IMR-90 (cell line): ENCODE measurements around the gene MARS1. TPM values are rescaled to one million over a fixed set of nuclear protein-coding genes. Genes with fewer than 3 reads are reported as not detected.

Experiments used
- ATAC-seq: fragments of 200-7000 bp; cut with Tn5 transposase; 2 replicates; pipeline ENCODE4 v1.9.1; 2020; ENCODE audit warnings: low read depth, mild to moderate bottlenecking, moderate library complexity
- BruUV-seq: library from RNA; stranded (reverse); fragments of 400-500 nt; replicated peaks from 2 replicates; lab custom pipeline; 2021; lab: Mats Ljungman, UMichigan
- CTCF ChIA-PET: fragments of 300-600 bp; formaldehyde crosslinking; extraction: SDS; loops from one replicate; lab custom pipeline; 2021; ENCODE audit warnings: antibody characterized with exemption; lab: Yijun Ruan, JAX
- POLR2A ChIA-PET: fragments of 300-600 bp; sonication (Branson Sonifier 250); formaldehyde crosslinking; loops from one replicate; lab custom pipeline; 2022; ENCODE audit warnings: antibody characterized with exemption; ENCODE audit not compliant: unreplicated experiment; lab: Charles Lee
- DNase-seq: peaks from one replicate; pipeline ENCODE4 v3.0.0; 2013
- H2AFZ ChIP-seq: replicated peaks from 2 replicates; pipeline ENCODE3; 2013; ENCODE audit warnings: low read length, mild to moderate bottlenecking; ENCODE audit not compliant: poor library complexity
- H2AK5ac ChIP-seq: 2 replicates; pipeline ENCODE4 v1.6.1; 2013; ENCODE audit warnings: low read depth, low read length, inconsistent platforms
- H2AK9ac ChIP-seq: replicated peaks from 2 replicates; pipeline ENCODE3; 2013; ENCODE audit warnings: mild to moderate bottlenecking, low read depth, low read length, moderate library complexity; ENCODE audit not compliant: poor library complexity
- H2BK120ac ChIP-seq: 2 replicates; pipeline ENCODE4 v1.6.1; 2013; ENCODE audit warnings: low read depth, low read length, inconsistent platforms
- H2BK15ac ChIP-seq: 3 replicates; pipeline ENCODE4 v1.6.1; 2013; ENCODE audit warnings: low read depth, low read length, inconsistent platforms
- H2BK20ac ChIP-seq: 2 replicates; pipeline ENCODE4 v1.6.1; 2013; ENCODE audit warnings: low read depth, mild to moderate bottlenecking, inconsistent platforms, low read length, moderate library complexity
- H2BK5ac ChIP-seq: 2 replicates; pipeline ENCODE4 v1.6.1; 2013; ENCODE audit warnings: mild to moderate bottlenecking, low read depth, low read length, inconsistent platforms; ENCODE audit not compliant: poor library complexity, severe bottlenecking
- H3K14ac ChIP-seq: replicated peaks from 2 replicates; pipeline ENCODE4 v1.6.1; 2013; ENCODE audit warnings: low read depth, low read length, inconsistent platforms
- H3K18ac ChIP-seq: 2 replicates; pipeline ENCODE4 v1.6.1; 2013; ENCODE audit warnings: low read depth, low read length, control low read depth
- H3K23ac ChIP-seq: 2 replicates; pipeline ENCODE4 v1.6.1; 2013; ENCODE audit warnings: low read depth, low read length, inconsistent platforms
- H3K27ac ChIP-seq: 2 replicates; pipeline ENCODE4 v1.5.1; 2013; ENCODE audit warnings: mild to moderate bottlenecking, control low read depth, low read length; ENCODE audit not compliant: insufficient read depth
- H3K27me3 ChIP-seq: 2 replicates; pipeline ENCODE4 v1.6.1; 2013; ENCODE audit warnings: low read length; ENCODE audit not compliant: control insufficient read depth, insufficient read depth
- H3K36me3 ChIP-seq: 2 replicates; pipeline ENCODE4 v1.6.1; 2013; ENCODE audit warnings: low read length, mixed read lengths; ENCODE audit not compliant: control insufficient read depth, insufficient read depth
- H3K4ac ChIP-seq: 2 replicates; pipeline ENCODE4 v1.6.1; 2013; ENCODE audit warnings: low read depth, low read length, inconsistent platforms
- H3K4me1 ChIP-seq: 2 replicates; pipeline ENCODE4 v1.6.1; 2013; ENCODE audit warnings: low read length, mixed read lengths; ENCODE audit not compliant: control insufficient read depth, insufficient read depth
- H3K4me2 ChIP-seq: 2 replicates; pipeline ENCODE4 v1.6.1; 2013; ENCODE audit warnings: low read depth, mild to moderate bottlenecking, control low read depth, low read length, moderate library complexity
- H3K4me3 ChIP-seq: 2 replicates; pipeline ENCODE4 v1.5.1; 2013; ENCODE audit warnings: low read depth, mild to moderate bottlenecking, control low read depth, low read length, moderate library complexity; ENCODE audit not compliant: insufficient read depth
- H3K56ac ChIP-seq: 2 replicates; pipeline ENCODE4 v1.6.1; 2013; ENCODE audit warnings: low read length, inconsistent platforms; ENCODE audit not compliant: insufficient read depth; ENCODE audit errors: extremely low read depth
- H3K79me1 ChIP-seq, 2 experiments: 2 replicates each; pipeline ENCODE4 v1.6.1; 2013; ENCODE audit warnings: low read length in 2 of 2, inconsistent platforms in 1 of 2, low read depth in 1 of 2
- H3K9ac ChIP-seq: 2 replicates; pipeline ENCODE4 v1.6.1; 2013; ENCODE audit warnings: low read depth, low read length, control low read depth
- H3K9me1 ChIP-seq: 2 replicates; pipeline ENCODE4 v1.6.1; 2013; ENCODE audit warnings: low read length, inconsistent platforms; ENCODE audit not compliant: insufficient read depth
- H3K9me3 ChIP-seq: 2 replicates; pipeline ENCODE4 v1.6.1; 2013; ENCODE audit warnings: low read length; ENCODE audit not compliant: control insufficient read depth, insufficient read depth
- H4K20me1 ChIP-seq: 2 replicates; pipeline ENCODE4 v1.6.1; 2013; ENCODE audit warnings: low read length, inconsistent platforms; ENCODE audit not compliant: insufficient read depth
- H4K5ac ChIP-seq: 2 replicates; pipeline ENCODE4 v1.6.1; 2013; ENCODE audit warnings: mild to moderate bottlenecking, low read depth, low read length, control low read depth
- H4K8ac ChIP-seq, 2 experiments: 2 replicates each; pipeline ENCODE4 v1.6.1; 2013; ENCODE audit warnings: low read depth in 2 of 2, low read length in 2 of 2, control low read depth in 1 of 2, inconsistent platforms in 1 of 2
- H4K91ac ChIP-seq: 2 replicates; pipeline ENCODE4 v1.6.1; 2013; ENCODE audit warnings: low read depth, low read length, inconsistent platforms; ENCODE audit not compliant: insufficient read depth
- BHLHE40 ChIP-seq: fragments of 150-350 bp; IDR thresholded peaks from 2 replicates; pipeline ENCODE4 v1.6.1; 2016; ENCODE audit warnings: mild to moderate bottlenecking, low read depth, low read length
- CEBPB ChIP-seq: IDR thresholded peaks from 2 replicates; pipeline ENCODE4 v1.6.1; 2012; ENCODE audit warnings: low read depth, low read length, improper control_type of control experiment
- CHD1 ChIP-seq: IDR thresholded peaks from 2 replicates; pipeline ENCODE4 v1.6.1; 2012; ENCODE audit warnings: low read depth, low read length, improper control_type of control experiment
- MAFK ChIP-seq: IDR thresholded peaks from 2 replicates; pipeline ENCODE4 v1.6.1; 2012; ENCODE audit warnings: low read depth, low read length, improper control_type of control experiment
- MXI1 ChIP-seq: IDR thresholded peaks from 2 replicates; pipeline ENCODE4 v1.6.1; 2012; ENCODE audit warnings: low read depth, mild to moderate bottlenecking, low read length, moderate library complexity, borderline replicate concordance
- NFE2L2 ChIP-seq: fragments of 150-350 bp; IDR thresholded peaks from 2 replicates; pipeline ENCODE4 v1.6.1; 2016; ENCODE audit warnings: low read depth, mild to moderate bottlenecking, low read length
- POLR2A ChIP-seq: IDR thresholded peaks from 2 replicates; pipeline ENCODE4 v1.6.1; 2012; ENCODE audit warnings: mild to moderate bottlenecking, low read depth, low read length
- RAD21 ChIP-seq: IDR thresholded peaks from 2 replicates; pipeline ENCODE4 v1.6.1; 2012; ENCODE audit warnings: low read length, improper control_type of control experiment
- RCOR1 ChIP-seq: IDR thresholded peaks from 2 replicates; pipeline ENCODE4 v1.6.1; 2012; ENCODE audit warnings: mild to moderate bottlenecking, low read length, improper control_type of control experiment; ENCODE audit not compliant: insufficient replicate concordance
- RFX5 ChIP-seq: IDR thresholded peaks from 2 replicates; pipeline ENCODE4 v1.8.0; 2012; ENCODE audit warnings: low read depth, mild to moderate bottlenecking, low read length, moderate library complexity
- WGBS, 2 experiments: methylation state at CpG; one replicate each; pipeline versions ENCODE4 v1.1.5 to v1.1.7; 2013; ENCODE audit warnings: missing lambda C conversion rate in 2 of 2; ENCODE audit not compliant: insufficient read length in 1 of 2; ENCODE audit errors: extremely low coverage in 2 of 2; 5-methylcytosine and 5-hydroxymethylcytosine counted together
- dilution Hi-C: fragments of 300-500 bp; cut with HindIII; formaldehyde crosslinking; loops from one replicate; pipeline ENCODE4 v1.14.3; 2018; ENCODE audit warnings: low sequenced_read_pairs; ENCODE audit not compliant: unreplicated experiment
- in situ Hi-C: fragments of 300-500 bp; cut with MboI; formaldehyde crosslinking; loops from 3 replicates; pipeline ENCODE4 v1.14.3; 2019; ENCODE audit warnings: low sequenced_read_pairs, inconsistent platforms, mixed read lengths
- intact Hi-C: fragments of 100-400 bp; cut with micrococcal nuclease; formaldehyde crosslinking; loops from 2 replicates; pipeline ENCODE4 v1.10.0; 2022
- polyA plus RNA-seq, 3 experiments: library from polyadenylated mRNA; depleted of rRNA; stranded (reverse); fragments of >200 nt; gene quantifications; 2 replicates each; pipeline ENCODE4 v1.2.3, GENCODE V29; 2012; ENCODE audit warnings: low replicate concordance in 1 of 3
- total RNA-seq: library from RNA; depleted of rRNA; stranded (reverse); fragments of >200 nt; gene quantifications from 2 replicates; pipeline ENCODE4 v1.2.3, GENCODE V29; 2012
- TF ChIP-seq, protein P1 (sequence below): fragments of 150-350 bp; IDR thresholded peaks from 2 replicates; pipeline ENCODE4 v1.6.1; 2017; ENCODE audit warnings: mild to moderate bottlenecking, antibody characterized with exemption, low read length, low read depth
- TF ChIP-seq, protein P2 (sequence below): conservative IDR thresholded peaks from 2 replicates; pipeline ENCODE4 v1.5.1; 2012; ENCODE audit warnings: mild to moderate bottlenecking, low read depth, low read length, improper control_type of control experiment

Gene MARS1
- total and polyA plus RNA-seq, 2 of the 4 experiments (the other 2 are of a cell fraction), result 156 to 164 TPM

DNA sequence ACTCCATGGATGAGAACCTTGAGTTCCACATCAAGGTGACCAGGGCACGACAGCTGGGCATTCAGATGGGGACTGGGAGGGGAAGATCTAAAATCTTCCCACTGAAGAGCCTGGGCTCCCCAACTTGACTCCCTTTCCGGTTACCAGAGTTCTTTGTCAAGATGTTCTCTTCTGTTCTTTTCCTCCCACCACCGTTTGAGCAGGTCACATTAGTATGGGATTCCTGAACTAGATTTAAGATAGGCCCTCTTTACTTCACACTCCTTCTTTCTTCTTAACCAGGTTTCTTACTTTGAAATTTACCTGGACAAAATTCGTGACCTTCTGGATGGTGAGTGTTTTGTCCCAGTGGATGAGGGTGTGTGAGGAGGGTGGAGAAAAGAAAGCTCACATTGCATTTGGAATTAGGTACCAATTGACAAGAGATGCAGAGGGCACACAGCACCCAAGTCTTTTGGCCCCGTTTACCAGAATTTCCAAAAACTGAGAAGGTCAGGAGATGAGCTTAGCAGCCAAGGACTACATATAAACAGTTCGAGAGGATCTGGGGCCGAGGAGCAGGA, 76.4 kb downstream of the MARS1 start:
- 67% methylated on average over 1 of the region's 7 CpGs; no CpG with 5 or more reads in 1 of the 2 experiments for WGBS, 2 experiments
- intact Hi-C loops (loop anchor here (10.0 kb wide), 1 partner anchor 1301 kb away; no protein-coding TSS in a partner anchor), dilution Hi-C loops (loop anchor here (25.0 kb wide), 1 partner anchor 98 kb away; no protein-coding TSS in a partner anchor), in situ Hi-C loops (no loop called here)
- Histone ChIP-seq H3K9me1 (no peaks in the 10 kb centered on the region), H3K27ac (no peak overlapping the region), H4K5ac (no peak overlapping the region), H3K36me3 (no peaks in the 10 kb centered on the region), H3K79me1 (no peaks in the 10 kb centered on the region), H3K4me3 (no peak overlapping the region), H2AK9ac (no peak overlapping the region), H3K27me3 (peaks cover 19% of the 10 kb centered on the region), H3K18ac (no peak overlapping the region), H3K4me1 (no peaks in the 10 kb centered on the region), H2BK20ac (no peak overlapping the region), H2AFZ (no peak overlapping the region), H4K20me1 (no peaks in the 10 kb centered on the region), H3K9me3 (no peaks in the 10 kb centered on the region), H3K14ac (no peak overlapping the region), H2BK120ac (no peak overlapping the region), H3K4me2 (no peak overlapping the region), H2BK5ac (no peak overlapping the region), H2BK15ac (no peak overlapping the region), H3K56ac (no peak overlapping the region), H3K4ac (no peak overlapping the region), H3K9ac (no peak overlapping the region), H3K23ac (no peak overlapping the region), H2AK5ac (no peak overlapping the region), H4K91ac (no peak overlapping the region), H4K8ac (no peak overlapping the region)
- ChIA-PET CTCF (no interaction called here), POLR2A (no interaction called here)
- DNase-seq, result no peak
- ATAC-seq, result no peak
- BruUV-seq, result no TSS peak
- TF ChIP-seq BHLHE40 (no peak), MXI1 (no peak), CHD1 (no peak), NFE2L2 (no peak), RAD21 (no peak), MAFK (no peak), RFX5 (no peak), POLR2A (no peak), RCOR1 (no peak), CEBPB (no peak)
- TF ChIP-seq, protein P1, sequence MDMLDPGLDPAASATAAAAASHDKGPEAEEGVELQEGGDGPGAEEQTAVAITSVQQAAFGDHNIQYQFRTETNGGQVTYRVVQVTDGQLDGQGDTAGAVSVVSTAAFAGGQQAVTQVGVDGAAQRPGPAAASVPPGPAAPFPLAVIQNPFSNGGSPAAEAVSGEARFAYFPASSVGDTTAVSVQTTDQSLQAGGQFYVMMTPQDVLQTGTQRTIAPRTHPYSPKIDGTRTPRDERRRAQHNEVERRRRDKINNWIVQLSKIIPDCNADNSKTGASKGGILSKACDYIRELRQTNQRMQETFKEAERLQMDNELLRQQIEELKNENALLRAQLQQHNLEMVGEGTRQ, result no peak
- TF ChIP-seq, protein P2, sequence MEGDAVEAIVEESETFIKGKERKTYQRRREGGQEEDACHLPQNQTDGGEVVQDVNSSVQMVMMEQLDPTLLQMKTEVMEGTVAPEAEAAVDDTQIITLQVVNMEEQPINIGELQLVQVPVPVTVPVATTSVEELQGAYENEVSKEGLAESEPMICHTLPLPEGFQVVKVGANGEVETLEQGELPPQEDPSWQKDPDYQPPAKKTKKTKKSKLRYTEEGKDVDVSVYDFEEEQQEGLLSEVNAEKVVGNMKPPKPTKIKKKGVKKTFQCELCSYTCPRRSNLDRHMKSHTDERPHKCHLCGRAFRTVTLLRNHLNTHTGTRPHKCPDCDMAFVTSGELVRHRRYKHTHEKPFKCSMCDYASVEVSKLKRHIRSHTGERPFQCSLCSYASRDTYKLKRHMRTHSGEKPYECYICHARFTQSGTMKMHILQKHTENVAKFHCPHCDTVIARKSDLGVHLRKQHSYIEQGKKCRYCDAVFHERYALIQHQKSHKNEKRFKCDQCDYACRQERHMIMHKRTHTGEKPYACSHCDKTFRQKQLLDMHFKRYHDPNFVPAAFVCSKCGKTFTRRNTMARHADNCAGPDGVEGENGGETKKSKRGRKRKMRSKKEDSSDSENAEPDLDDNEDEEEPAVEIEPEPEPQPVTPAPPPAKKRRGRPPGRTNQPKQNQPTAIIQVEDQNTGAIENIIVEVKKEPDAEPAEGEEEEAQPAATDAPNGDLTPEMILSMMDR, result no peak
